RWPE2 (cell line): ENCODE measurements around the gene TBC1D24.

ENCODE experiments used
- ATAC-seq: fragments of 200-7000 bp; cut with Tn5 transposase; 3 replicates; pipeline ENCODE4 v1.9.1; 2021; ENCODE audit warnings: low read depth
- DNase-seq: peaks from one replicate; pipeline ENCODE4 v3.0.0-alpha.2; 2020; ENCODE audit warnings: low spot score
- H3K27ac ChIP-seq: fragments of 450-650 bp; 2 replicates; pipeline ENCODE4 v1.5.1; 2017; ENCODE audit warnings: mild to moderate bottlenecking; ENCODE audit not compliant: poor library complexity, severe bottlenecking
- H3K27me3 ChIP-seq: fragments of 250-450 bp; sonication (Bioruptor Pico); 2 replicates; pipeline ENCODE4 v1.5.1; 2021; ENCODE audit warnings: mild to moderate bottlenecking, moderate library complexity; ENCODE audit not compliant: insufficient read depth, poor library complexity, severe bottlenecking
- H3K36me3 ChIP-seq: fragments of 250-450 bp; sonication (Bioruptor Pico); 2 replicates; pipeline ENCODE4 v1.5.1; 2020; ENCODE audit warnings: low read depth, mild to moderate bottlenecking, moderate library complexity
- H3K4me1 ChIP-seq: fragments of 250-450 bp; sonication (Bioruptor Pico); 2 replicates; pipeline ENCODE4 v1.5.1; 2021; ENCODE audit warnings: mild to moderate bottlenecking, moderate library complexity; ENCODE audit not compliant: insufficient read depth, poor library complexity, severe bottlenecking
- H3K4me3 ChIP-seq: fragments of 250-450 bp; sonication (Bioruptor Pico); 2 replicates; pipeline ENCODE4 v1.5.1; 2021; ENCODE audit warnings: mild to moderate bottlenecking, moderate library complexity; ENCODE audit not compliant: severe bottlenecking
- H3K9me3 ChIP-seq: fragments of 250-450 bp; sonication (Bioruptor Pico); 2 replicates; pipeline ENCODE4 v1.5.1; 2021; ENCODE audit warnings: mild to moderate bottlenecking, moderate library complexity; ENCODE audit not compliant: severe bottlenecking
- TF ChIP-seq, protein P1 (sequence below): fragments of 450-650 bp; IDR thresholded peaks from one replicate; pipeline ENCODE4 v1.5.1; 2017; ENCODE audit warnings: mild to moderate bottlenecking, moderate library complexity; ENCODE audit not compliant: poor library complexity, severe bottlenecking

Gene TBC1D24

DNA sequence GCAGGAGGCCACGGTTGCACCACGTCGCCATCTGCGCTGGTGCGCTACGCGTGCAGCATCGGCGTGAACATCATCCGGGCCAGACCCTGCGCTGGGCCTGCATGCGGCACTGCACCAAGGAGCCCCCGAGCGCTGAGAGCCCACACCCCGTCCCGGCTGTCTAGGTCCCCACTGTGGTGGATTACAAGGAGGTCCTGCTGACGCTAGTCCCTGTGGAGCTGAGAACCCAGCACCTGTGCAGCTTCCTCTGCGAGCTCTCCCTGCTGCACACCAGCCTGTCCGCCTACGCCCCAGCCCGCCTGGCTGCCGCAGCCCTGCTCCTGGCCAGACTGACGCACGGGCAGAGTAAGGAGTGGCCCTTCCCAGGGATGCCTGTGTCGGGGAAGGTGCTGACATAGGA lies 25.8 kb upstream of the TBC1D24 start:
- no peak for ATAC-seq
- H3K27me3 ChIP-seq, result no peaks in the 10 kb centered on the region

GRCh38 chr16:2450535-2450934 lies 24.4 kb upstream of the TBC1D24 start:
- no peaks in the 10 kb centered on the region for H3K9me3 ChIP-seq
- H3K36me3 ChIP-seq, result peaks cover 87% of the 10 kb centered on the region
- ATAC-seq, result no peak
- no peak overlapping the region for H3K4me3 ChIP-seq
- DNase-seq, result no peak
- H3K27me3 ChIP-seq, result no peaks in the 10 kb centered on the region
- no peaks in the 10 kb centered on the region for H3K4me1 ChIP-seq
- no peak overlapping the region for H3K27ac ChIP-seq
- TF ChIP-seq, protein P1, sequence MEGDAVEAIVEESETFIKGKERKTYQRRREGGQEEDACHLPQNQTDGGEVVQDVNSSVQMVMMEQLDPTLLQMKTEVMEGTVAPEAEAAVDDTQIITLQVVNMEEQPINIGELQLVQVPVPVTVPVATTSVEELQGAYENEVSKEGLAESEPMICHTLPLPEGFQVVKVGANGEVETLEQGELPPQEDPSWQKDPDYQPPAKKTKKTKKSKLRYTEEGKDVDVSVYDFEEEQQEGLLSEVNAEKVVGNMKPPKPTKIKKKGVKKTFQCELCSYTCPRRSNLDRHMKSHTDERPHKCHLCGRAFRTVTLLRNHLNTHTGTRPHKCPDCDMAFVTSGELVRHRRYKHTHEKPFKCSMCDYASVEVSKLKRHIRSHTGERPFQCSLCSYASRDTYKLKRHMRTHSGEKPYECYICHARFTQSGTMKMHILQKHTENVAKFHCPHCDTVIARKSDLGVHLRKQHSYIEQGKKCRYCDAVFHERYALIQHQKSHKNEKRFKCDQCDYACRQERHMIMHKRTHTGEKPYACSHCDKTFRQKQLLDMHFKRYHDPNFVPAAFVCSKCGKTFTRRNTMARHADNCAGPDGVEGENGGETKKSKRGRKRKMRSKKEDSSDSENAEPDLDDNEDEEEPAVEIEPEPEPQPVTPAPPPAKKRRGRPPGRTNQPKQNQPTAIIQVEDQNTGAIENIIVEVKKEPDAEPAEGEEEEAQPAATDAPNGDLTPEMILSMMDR, result no peak

More for the DNA sequence above, 25.8 kb upstream of the TBC1D24 start:
- peaks cover 87% of the 10 kb centered on the region for H3K36me3 ChIP-seq
- no peak for DNase-seq
- no peak overlapping the region for H3K4me3 ChIP-seq
- H3K9me3 ChIP-seq, result no peaks in the 10 kb centered on the region
- no peaks in the 10 kb centered on the region for H3K4me1 ChIP-seq
- H3K27ac ChIP-seq, result no peak overlapping the region
- TF ChIP-seq, protein P1, result no peak

GRCh38 chr16:2450975-2451381 lies 23.9 kb upstream of the TBC1D24 start:
- TF ChIP-seq, protein P1, result no peak
- H3K27ac ChIP-seq, result no peak overlapping the region
- H3K4me1 ChIP-seq, result no peaks in the 10 kb centered on the region
- DNase-seq (no peak), ATAC-seq (no peak)
- H3K9me3 ChIP-seq, result no peaks in the 10 kb centered on the region
- peaks cover 89% of the 10 kb centered on the region for H3K36me3 ChIP-seq
- H3K4me3 ChIP-seq, result no peak overlapping the region
- H3K27me3 ChIP-seq, result no peaks in the 10 kb centered on the region

DNA sequence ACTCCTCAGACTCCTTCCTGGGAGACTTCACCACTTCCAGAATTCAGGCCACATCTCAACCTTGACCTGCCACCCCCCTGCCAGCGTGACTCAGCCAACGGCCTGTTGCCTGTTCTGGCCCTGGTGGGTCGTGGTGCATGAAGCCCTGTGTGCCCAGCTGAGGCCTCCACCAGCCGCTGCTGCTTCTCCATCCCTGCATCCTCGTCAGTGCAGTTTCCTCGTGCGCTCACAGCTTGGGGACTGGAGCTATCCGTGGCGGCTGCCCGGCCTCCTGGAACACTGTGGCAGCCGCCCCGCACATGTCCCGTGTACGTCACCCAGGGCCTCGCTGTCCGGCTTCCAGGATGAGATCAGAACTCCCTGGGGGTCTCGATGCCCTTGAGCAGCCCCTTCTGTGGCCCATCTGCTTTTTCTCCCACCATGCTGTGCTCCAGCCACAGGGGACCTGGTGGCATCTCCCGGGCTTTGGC lies 23.0 kb upstream of the TBC1D24 start:
- Histone ChIP-seq H3K27me3 (no peaks in the 10 kb centered on the region), H3K4me3 (no peak overlapping the region), H3K36me3 (peaks cover 89% of the 10 kb centered on the region), H3K9me3 (no peaks in the 10 kb centered on the region), H3K4me1 (no peaks in the 10 kb centered on the region), H3K27ac (no peak overlapping the region)
- DNase-seq (no peak), ATAC-seq (no peak)
- TF ChIP-seq, protein P1, result no peak

DNA sequence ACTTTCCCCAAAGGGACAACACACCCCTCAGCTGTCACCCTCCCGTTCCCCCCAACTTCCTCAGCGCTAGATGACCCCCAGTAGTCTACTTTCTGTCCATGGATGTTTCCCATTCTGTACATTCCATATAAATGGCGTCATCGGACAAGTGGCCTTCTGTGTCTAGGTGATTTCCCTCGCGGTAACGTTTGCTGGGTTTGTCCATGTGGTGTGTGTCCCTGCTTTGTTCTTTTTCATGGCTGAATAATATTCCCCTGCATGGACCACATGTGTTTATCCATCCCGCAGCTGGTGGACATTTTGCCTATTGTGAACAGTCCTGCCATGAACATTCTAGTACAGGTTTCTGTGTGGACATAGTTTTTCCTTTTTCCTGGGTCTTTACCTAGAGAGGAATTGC lies 22.3 kb upstream of the TBC1D24 start:
- no peaks in the 10 kb centered on the region for H3K9me3 ChIP-seq
- ATAC-seq (no peak), DNase-seq (no peak)
- no peak overlapping the region for H3K4me3 ChIP-seq
- no peaks in the 10 kb centered on the region for H3K4me1 ChIP-seq
- peaks cover 86% of the 10 kb centered on the region for H3K36me3 ChIP-seq
- no peak overlapping the region for H3K27ac ChIP-seq
- TF ChIP-seq, protein P1, result no peak
- H3K27me3 ChIP-seq, result no peaks in the 10 kb centered on the region
